Suprapubic skin (tissue), 3 donors: Measurements from ENCODE around the gene RAB36.

Experiments
- CTCF ChIP-seq, 2 donors: fragments of 200-600 bp in 1 of 2; fragments of 450-650 bp in 1 of 2; sonication (generic) in 1 of 2; IDR thresholded peaks; one replicate each; pipeline ENCODE4 v1.5.1; 2016 to 2019; ENCODE audit warnings: antibody characterized with exemption in 2 of 2, mild to moderate bottlenecking in 1 of 2, moderate library complexity in 1 of 2
- POLR2AphosphoS5 ChIP-seq, 3 donors: sonication (generic); formaldehyde crosslinking; IDR thresholded peaks; one replicate each; pipeline ENCODE4 v1.6.1; 2017; ENCODE audit warnings: antibody characterized with exemption in 3 of 3

- TF ChIP-seq POLR2AphosphoS5 (IDR thresholded peaks at IDR 0.05) (no peak), CTCF (IDR thresholded peaks at IDR 0.05) (no peak)
Measured at GRCh38 chr22:23098718-23099530, 46.4 kb upstream of the RAB36 start.
